ENCODE data around the gene ASZ1.
"Not testable (repeated sequence)": the region's sequence is repeated elsewhere in the genome, so short reads cannot be mapped to it uniquely, and the experiment has no call there.

ASZ1 gene

GRCh38 chr7:117427258-117427701, at the start of gene ASZ1:
Gene ASZ1, minus strand, starts transcription at chr7:117427493. Its CDS starts 33 bp downstream, at chr7:117427460.
- no peak for DNase-seq

- DNase-seq = no peak
Measured at GRCh38 chr7:117476557-117477215, 49.4 kb upstream of the ASZ1 start.

- DNase-seq = no peak
Measured at GRCh38 chr7:117472335-117472734, 45.0 kb upstream of the ASZ1 start.

- no peak for DNase-seq
Measured at GRCh38 chr7:117470777-117471176, 43.5 kb upstream of the ASZ1 start.

- no peak for DNase-seq
Measured at GRCh38 chr7:117468174-117468573, 40.9 kb upstream of the ASZ1 start.

- DNase-seq = not testable (repeated sequence)
Measured at GRCh38 chr7:117460815-117461214, 33.5 kb upstream of the ASZ1 start.

GRCh38 chr7:117459735-117460134, 32.4 kb upstream of the ASZ1 start:
- no peak for DNase-seq

GRCh38 chr7:117458977-117459583, 31.8 kb upstream of the ASZ1 start:
- DNase-seq = no peak

- no peak for DNase-seq
Measured at GRCh38 chr7:117448655-117449054, 21.4 kb upstream of the ASZ1 start.

- DNase-seq = no peak
Measured at GRCh38 chr7:117446220-117446815, 19.0 kb upstream of the ASZ1 start.

GRCh38 chr7:117445206-117445605, 17.9 kb upstream of the ASZ1 start:
- DNase-seq = no peak

GRCh38 chr7:117444646-117445045, 17.4 kb upstream of the ASZ1 start:
- DNase-seq = no peak

- no peak for DNase-seq
Measured at GRCh38 chr7:117435475-117436043, 8.3 kb upstream of the ASZ1 start.

GRCh38 chr7:117424090-117424829, 3.0 kb downstream of the ASZ1 start:
- DNase-seq = no peak

- DNase-seq = not testable (repeated sequence)
Measured at GRCh38 chr7:117414591-117414990, 12.7 kb downstream of the ASZ1 start.

- no peak for DNase-seq
Measured at GRCh38 chr7:117412946-117413559, 14.2 kb downstream of the ASZ1 start.

- no peak for DNase-seq
Measured at GRCh38 chr7:117412390-117412789, 14.9 kb downstream of the ASZ1 start.

- no peak for DNase-seq
Measured at GRCh38 chr7:117411539-117411938, 15.8 kb downstream of the ASZ1 start.

GRCh38 chr7:117408831-117409230, 18.5 kb downstream of the ASZ1 start:
- DNase-seq = no peak

GRCh38 chr7:117405519-117405918, 21.8 kb downstream of the ASZ1 start:
- no peak for DNase-seq

- no peak for DNase-seq
Measured at GRCh38 chr7:117403737-117404136, 23.6 kb downstream of the ASZ1 start.

- DNase-seq = no peak
Measured at GRCh38 chr7:117402109-117402508, 25.2 kb downstream of the ASZ1 start.

Measured in activated CD4-positive, alpha-beta T cell treated with anti-CD3 and anti-CD28 coated beads, Interleukin-2, amount 50 U/mL, for 48 hours (primary cell).